ENCODE measurements around the gene PHLDB2. TPM values are rescaled to one million over a fixed set of nuclear protein-coding genes. Genes with fewer than 3 reads are reported as not detected.

PHLDB2 gene
- total RNA-seq, 5 donors from 2014 or later (not counting 1 experiment from before 2014, with no cell fraction given): 2.0 to 12.1 (median 3.9) TPM

DNA sequence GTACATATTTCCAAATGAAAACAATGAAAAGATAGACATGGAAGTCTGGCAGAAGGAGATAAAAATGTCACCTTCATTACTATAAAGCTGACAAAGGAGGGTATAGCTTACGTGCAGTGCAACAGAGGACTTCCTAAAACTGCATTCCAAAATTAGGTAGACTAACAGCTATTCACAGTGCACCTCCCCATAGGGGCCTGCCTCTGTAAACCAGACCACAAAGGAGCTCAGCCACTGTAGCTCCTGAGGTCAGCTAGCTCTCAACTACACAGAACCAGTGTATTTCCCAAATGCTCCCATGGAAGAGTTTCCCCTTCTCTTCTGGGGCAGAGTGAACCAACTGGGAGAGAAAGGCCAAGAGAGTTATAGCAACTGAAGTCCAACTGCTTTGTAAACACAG lies 31.2 kb upstream of the PHLDB2 start:
- Histone ChIP-seq H3K9me3 (no peaks in the 10 kb centered on the region), H3K27ac (ENCODE audit: low read length) (no peak overlapping the region), H3K4me3 (ENCODE audit: control insufficient read depth in 1 of 2, extremely low read depth in 1 of 2, low read length in 1 of 2) (no peak overlapping the region), H3K27me3 (replicated peaks in 1 of 2; ENCODE audit: control insufficient read depth in 2 of 2, extremely low read depth in 1 of 2, insufficient read depth in 2 of 2, low read length in 1 of 2) (no peaks in the 10 kb centered on the region), H3K36me3 (ENCODE audit: control insufficient read depth in 2 of 2, extremely low read depth in 1 of 2, insufficient read depth in 1 of 2, low read length in 1 of 2) (no peaks in the 10 kb centered on the region), H3K4me1 (ENCODE audit: control insufficient read depth in 1 of 2, extremely low read depth in 1 of 2, insufficient read depth in 2 of 2, low read length in 2 of 2) (peaks cover 2 to 3% of the 10 kb centered on the region in 2 experiments)
- ATAC-seq (replicated peaks in 1 of 4) (no peak), DNase-seq (no peak)
- H3K27me3 Mint-ChIP-seq: no peaks in the 10 kb centered on the region
- no peak overlapping the region for H3K4me3 Mint-ChIP-seq
- WGBS (ENCODE audit: insufficient coverage): 83% methylated on average over 1 of the region's 1 CpG
- no peak overlapping the region for H3K27ac Mint-ChIP-seq
- H3K36me3 Mint-ChIP-seq: no peaks in the 10 kb centered on the region
- CTCF ChIA-PET: interaction anchor here (0.6 to 1.8 kb wide), 3 partner anchors 16 to 110 kb away, joined by 4 to 10 read pairs (median 4); no protein-coding TSS in a partner anchor
- peaks cover 11 to 14% (median 12%) of the 10 kb centered on the region in 3 donors for H3K4me1 Mint-ChIP-seq
- H3K9me3 Mint-ChIP-seq: no peaks in the 10 kb centered on the region
- POLR2A ChIA-PET: no interaction called here

DNA sequence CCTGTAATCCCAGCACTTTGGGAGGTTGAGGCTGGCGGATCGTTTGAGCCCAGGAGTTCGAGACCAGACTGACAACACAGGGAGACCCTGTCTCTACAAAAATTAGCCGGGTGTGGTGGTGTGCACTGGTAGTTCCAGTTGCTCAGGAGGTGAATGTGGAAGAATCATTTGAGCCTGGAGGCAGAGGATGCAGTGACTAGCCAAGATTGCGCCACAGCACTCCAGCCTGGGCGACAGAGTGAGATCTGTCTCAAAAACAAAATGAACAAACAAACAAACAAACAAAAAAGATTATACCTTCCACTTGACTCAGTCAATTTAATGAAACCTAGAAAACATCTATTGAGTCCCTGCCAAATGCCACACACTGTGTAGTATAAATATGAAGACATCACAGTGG lies 30.5 kb upstream of the PHLDB2 start:
- no peak overlapping the region for H3K4me3 Mint-ChIP-seq
- no peak overlapping the region for H3K27ac Mint-ChIP-seq
- no peaks in the 10 kb centered on the region for H3K9me3 Mint-ChIP-seq
- H3K36me3 Mint-ChIP-seq: no peaks in the 10 kb centered on the region
- WGBS (ENCODE audit: insufficient coverage): 100% methylated on average over 1 of the region's 6 CpGs
- CTCF ChIA-PET: interaction anchor here in 1 of 2 donors (1.8 kb wide), 1 partner anchor 111 kb away, joined by 4 read pairs; no protein-coding TSS in a partner anchor
- H3K36me3 ChIP-seq (ENCODE audit: control insufficient read depth in 2 of 2, extremely low read depth in 1 of 2, insufficient read depth in 1 of 2, low read length in 1 of 2): no peaks in the 10 kb centered on the region
- H3K27me3 ChIP-seq (replicated peaks in 1 of 2; ENCODE audit: control insufficient read depth in 2 of 2, extremely low read depth in 1 of 2, insufficient read depth in 2 of 2, low read length in 1 of 2): no peaks in the 10 kb centered on the region
- no peak for ATAC-seq (replicated peaks in 1 of 4)
- DNase-seq: no peak
- POLR2A ChIA-PET: no interaction called here
- H3K4me1 ChIP-seq (ENCODE audit: control insufficient read depth in 1 of 2, extremely low read depth in 1 of 2, insufficient read depth in 2 of 2, low read length in 2 of 2): peaks cover 2 to 3% of the 10 kb centered on the region in 2 experiments
- no peak overlapping the region for H3K27ac ChIP-seq (ENCODE audit: low read length)
- H3K9me3 ChIP-seq: no peaks in the 10 kb centered on the region
- no peaks in the 10 kb centered on the region for H3K27me3 Mint-ChIP-seq
- no peak overlapping the region for H3K4me3 ChIP-seq (ENCODE audit: control insufficient read depth in 1 of 2, extremely low read depth in 1 of 2, low read length in 1 of 2)
- peaks cover 11 to 14% (median 12%) of the 10 kb centered on the region in 3 donors for H3K4me1 Mint-ChIP-seq

DNA sequence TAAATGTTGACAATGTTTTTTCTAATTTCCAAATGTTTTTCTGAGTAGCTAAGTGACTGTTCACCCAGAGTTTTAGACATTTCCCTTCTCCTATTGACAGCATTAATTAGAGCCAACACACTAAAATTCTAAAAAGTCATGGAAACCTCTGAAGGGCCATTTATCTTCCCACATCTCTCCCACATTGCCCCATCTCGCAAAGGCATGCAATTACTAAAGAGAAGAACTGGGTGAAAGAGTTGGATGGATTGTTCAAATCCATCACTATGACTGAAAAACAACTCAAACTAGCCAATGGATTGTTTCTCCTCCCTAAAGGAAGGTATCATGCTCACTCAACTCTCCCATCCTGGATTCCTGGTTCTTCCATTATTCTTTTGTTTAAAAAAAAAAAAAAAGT lies 30.0 kb upstream of the PHLDB2 start:
- H3K9me3 ChIP-seq: no peaks in the 10 kb centered on the region
- Mint-ChIP-seq H3K4me1 (peaks cover 11 to 14% (median 12%) of the 10 kb centered on the region in 3 donors), H3K36me3 (no peaks in the 10 kb centered on the region), H3K9me3 (no peaks in the 10 kb centered on the region), H3K4me3 (no peak overlapping the region), H3K27ac (no peak overlapping the region), H3K27me3 (no peaks in the 10 kb centered on the region)
- CTCF ChIA-PET: no interaction called here
- H3K4me3 ChIP-seq (ENCODE audit: control insufficient read depth in 1 of 2, extremely low read depth in 1 of 2, low read length in 1 of 2): no peak overlapping the region
- no peaks in the 10 kb centered on the region for H3K36me3 ChIP-seq (ENCODE audit: control insufficient read depth in 2 of 2, extremely low read depth in 1 of 2, insufficient read depth in 1 of 2, low read length in 1 of 2)
- H3K27me3 ChIP-seq (replicated peaks in 1 of 2; ENCODE audit: control insufficient read depth in 2 of 2, extremely low read depth in 1 of 2, insufficient read depth in 2 of 2, low read length in 1 of 2): no peaks in the 10 kb centered on the region
- DNase-seq (no peak), ATAC-seq (replicated peaks in 1 of 4) (no peak)
- no peak overlapping the region for H3K27ac ChIP-seq (ENCODE audit: low read length)
- peaks cover 2 to 3% of the 10 kb centered on the region in 2 experiments for H3K4me1 ChIP-seq (ENCODE audit: control insufficient read depth in 1 of 2, extremely low read depth in 1 of 2, insufficient read depth in 2 of 2, low read length in 2 of 2)
- WGBS (ENCODE audit: insufficient coverage): no CpG with 5 or more reads among the region's 1 CpG
- POLR2A ChIA-PET: no interaction called here

DNA sequence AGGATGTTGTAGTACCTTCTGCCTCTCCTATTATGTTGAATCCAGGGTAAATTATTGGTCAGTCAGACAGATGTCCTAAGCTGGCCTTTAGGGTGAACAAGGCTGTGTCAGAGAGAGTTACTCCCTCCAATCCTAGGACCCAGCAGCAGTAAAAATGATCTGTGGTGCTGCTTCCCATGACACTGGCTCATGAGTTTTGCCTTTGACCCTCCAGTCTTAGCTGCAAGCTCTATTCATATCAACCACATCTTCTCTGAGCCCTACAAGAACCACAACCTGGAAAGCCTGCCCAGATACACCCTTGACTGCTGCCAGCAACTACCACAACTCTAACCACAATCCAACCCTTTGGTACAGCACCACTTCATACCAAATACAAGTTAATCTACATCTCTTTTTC lies 27.2 kb upstream of the PHLDB2 start:
- CTCF ChIA-PET: no interaction called here
- Mint-ChIP-seq H3K27me3 (no peaks in the 10 kb centered on the region), H3K4me1 (peaks cover 9 to 13% (median 11%) of the 10 kb centered on the region in 3 donors), H3K9me3 (no peaks in the 10 kb centered on the region), H3K36me3 (no peaks in the 10 kb centered on the region), H3K27ac (no peak overlapping the region), H3K4me3 (no peak overlapping the region)
- Histone ChIP-seq H3K27ac (ENCODE audit: low read length) (no peak overlapping the region), H3K9me3 (no peaks in the 10 kb centered on the region), H3K4me3 (ENCODE audit: control insufficient read depth in 1 of 2, extremely low read depth in 1 of 2, low read length in 1 of 2) (no peak overlapping the region), H3K27me3 (replicated peaks in 1 of 2; ENCODE audit: control insufficient read depth in 2 of 2, extremely low read depth in 1 of 2, insufficient read depth in 2 of 2, low read length in 1 of 2) (no peaks in the 10 kb centered on the region), H3K4me1 (ENCODE audit: control insufficient read depth in 1 of 2, extremely low read depth in 1 of 2, insufficient read depth in 2 of 2, low read length in 2 of 2) (peaks cover 2 to 3% of the 10 kb centered on the region in 2 experiments), H3K36me3 (ENCODE audit: control insufficient read depth in 2 of 2, extremely low read depth in 1 of 2, insufficient read depth in 1 of 2, low read length in 1 of 2) (no peaks in the 10 kb centered on the region)
- POLR2A ChIA-PET: no interaction called here
- DNase-seq (peak in 7 of 35 experiments; percentile 3 to 37 (median 5)), ATAC-seq (replicated peaks in 1 of 4) (peak in 3 of 4 experiments; percentile 45 to 80 (median 71))

DNA sequence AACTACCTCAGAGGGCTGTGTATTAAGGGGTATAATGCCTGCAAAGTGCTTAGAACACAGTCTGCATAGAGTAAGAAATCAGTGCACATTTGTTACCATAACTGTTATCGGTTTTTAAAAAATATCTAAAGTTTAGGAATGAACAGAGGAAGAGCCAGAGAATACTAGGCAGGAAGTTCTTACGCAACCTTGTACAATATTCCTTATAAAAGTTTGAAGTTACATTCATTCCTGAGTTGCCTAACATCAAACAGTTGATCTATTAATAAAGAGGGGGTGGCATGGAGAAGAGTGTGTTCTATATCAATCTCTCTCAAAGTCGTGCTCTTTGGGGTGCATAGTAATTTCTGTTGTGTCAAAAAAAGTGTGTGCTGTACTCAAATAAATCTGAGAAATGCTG lies 22.0 kb upstream of the PHLDB2 start:
- no peak overlapping the region for H3K27ac Mint-ChIP-seq
- POLR2A ChIA-PET: no interaction called here
- CTCF ChIA-PET: no interaction called here
- H3K27me3 ChIP-seq (replicated peaks in 1 of 2; ENCODE audit: control insufficient read depth in 2 of 2, extremely low read depth in 1 of 2, insufficient read depth in 2 of 2, low read length in 1 of 2): no peaks in the 10 kb centered on the region
- H3K4me3 ChIP-seq (ENCODE audit: control insufficient read depth in 1 of 2, extremely low read depth in 1 of 2, low read length in 1 of 2): no peak overlapping the region
- no CpG with 5 or more reads among the region's 3 CpGs for WGBS (ENCODE audit: insufficient coverage)
- H3K4me3 Mint-ChIP-seq: no peak overlapping the region
- no peaks in the 10 kb centered on the region for H3K27me3 Mint-ChIP-seq
- peaks cover 0 to under 1% of the 10 kb centered on the region in 2 experiments for H3K4me1 ChIP-seq (ENCODE audit: control insufficient read depth in 1 of 2, extremely low read depth in 1 of 2, insufficient read depth in 2 of 2, low read length in 2 of 2)
- peaks cover under 1 to 3% (median 3%) of the 10 kb centered on the region in 3 donors for H3K4me1 Mint-ChIP-seq
- no peaks in the 10 kb centered on the region for H3K9me3 Mint-ChIP-seq
- no peak for DNase-seq
- no peaks in the 10 kb centered on the region for H3K36me3 Mint-ChIP-seq
- H3K27ac ChIP-seq (ENCODE audit: low read length): no peak overlapping the region
- H3K36me3 ChIP-seq (ENCODE audit: control insufficient read depth in 2 of 2, extremely low read depth in 1 of 2, insufficient read depth in 1 of 2, low read length in 1 of 2): no peaks in the 10 kb centered on the region
- no peak for ATAC-seq (replicated peaks in 1 of 4)
- H3K9me3 ChIP-seq: no peaks in the 10 kb centered on the region

DNA sequence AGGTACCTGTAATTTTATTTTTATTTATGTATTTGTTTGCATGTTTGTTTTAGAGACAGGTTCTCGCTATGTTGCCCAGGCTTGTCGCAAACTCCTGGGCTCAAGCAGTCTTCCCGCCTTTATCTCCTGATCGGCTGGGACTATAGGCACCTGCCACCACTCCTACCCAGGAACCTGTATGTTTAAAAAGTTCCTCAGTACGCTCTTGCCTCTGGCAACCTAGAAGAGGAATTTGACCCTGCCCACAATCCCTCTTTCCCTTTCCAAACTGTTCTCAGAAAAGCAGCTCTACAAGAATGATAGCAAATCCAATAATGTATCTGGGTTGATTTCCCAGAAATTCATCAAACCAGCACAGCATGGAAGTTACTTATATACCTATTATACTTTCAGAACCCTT lies 20.9 kb upstream of the PHLDB2 start:
- H3K9me3 ChIP-seq: no peaks in the 10 kb centered on the region
- H3K4me1 Mint-ChIP-seq: no peaks in the 10 kb centered on the region
- CTCF ChIA-PET: no interaction called here
- H3K4me3 ChIP-seq (ENCODE audit: control insufficient read depth in 1 of 2, extremely low read depth in 1 of 2, low read length in 1 of 2): no peak overlapping the region
- H3K36me3 ChIP-seq (ENCODE audit: control insufficient read depth in 2 of 2, extremely low read depth in 1 of 2, insufficient read depth in 1 of 2, low read length in 1 of 2): no peaks in the 10 kb centered on the region
- DNase-seq (no peak), ATAC-seq (replicated peaks in 1 of 4) (no peak)
- no peaks in the 10 kb centered on the region for H3K9me3 Mint-ChIP-seq
- no peak overlapping the region for H3K4me3 Mint-ChIP-seq
- H3K4me1 ChIP-seq (ENCODE audit: control insufficient read depth in 1 of 2, extremely low read depth in 1 of 2, insufficient read depth in 2 of 2, low read length in 2 of 2): no peaks in the 10 kb centered on the region
- no peaks in the 10 kb centered on the region for H3K27me3 Mint-ChIP-seq
- POLR2A ChIA-PET: no interaction called here
- no peak overlapping the region for H3K27ac ChIP-seq (ENCODE audit: low read length)
- no peaks in the 10 kb centered on the region for H3K36me3 Mint-ChIP-seq
- no peak overlapping the region for H3K27ac Mint-ChIP-seq
- no peaks in the 10 kb centered on the region for H3K27me3 ChIP-seq (replicated peaks in 1 of 2; ENCODE audit: control insufficient read depth in 2 of 2, extremely low read depth in 1 of 2, insufficient read depth in 2 of 2, low read length in 1 of 2)
- 83% methylated on average over 3 of the region's 5 CpGs for WGBS (ENCODE audit: insufficient coverage)

DNA sequence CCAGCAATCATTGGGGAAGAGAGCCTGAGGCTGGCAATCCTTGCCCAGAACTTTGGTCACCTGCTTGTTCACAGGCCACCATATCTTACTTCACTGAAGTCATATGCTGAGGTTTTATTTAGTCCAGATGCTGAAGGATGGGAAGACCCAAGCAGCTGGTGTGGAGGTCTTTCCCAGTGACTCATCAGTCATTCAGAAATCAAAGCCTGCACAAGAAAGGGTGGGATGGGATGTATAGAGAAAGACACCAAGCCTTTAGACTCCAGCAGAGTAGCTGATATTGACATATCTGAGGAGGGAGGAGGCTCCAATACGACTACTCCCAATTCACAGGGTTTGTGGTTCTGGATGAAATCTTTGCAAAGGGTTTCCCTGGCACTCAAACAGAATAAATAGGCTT lies 13.0 kb upstream of the PHLDB2 start:
- CTCF ChIA-PET: no interaction called here
- no peak for DNase-seq
- no peak overlapping the region for H3K4me3 ChIP-seq (ENCODE audit: control insufficient read depth in 1 of 2, extremely low read depth in 1 of 2, low read length in 1 of 2)
- no peaks in the 10 kb centered on the region for H3K9me3 Mint-ChIP-seq
- no peaks in the 10 kb centered on the region for H3K27me3 ChIP-seq (replicated peaks in 1 of 2; ENCODE audit: control insufficient read depth in 2 of 2, extremely low read depth in 1 of 2, insufficient read depth in 2 of 2, low read length in 1 of 2)
- no CpG with 5 or more reads among the region's 1 CpG for WGBS (ENCODE audit: insufficient coverage)
- no peaks in the 10 kb centered on the region for H3K9me3 ChIP-seq
- H3K36me3 Mint-ChIP-seq: no peaks in the 10 kb centered on the region
- ATAC-seq (replicated peaks in 1 of 4): no peak
- no peaks in the 10 kb centered on the region for H3K4me1 ChIP-seq (ENCODE audit: control insufficient read depth in 1 of 2, extremely low read depth in 1 of 2, insufficient read depth in 2 of 2, low read length in 2 of 2)
- H3K4me1 Mint-ChIP-seq: peaks cover 0 to 2% (median 0%) of the 10 kb centered on the region in 3 donors
- H3K27ac ChIP-seq (ENCODE audit: low read length): no peak overlapping the region
- H3K4me3 Mint-ChIP-seq: no peak overlapping the region
- H3K27me3 Mint-ChIP-seq: peaks cover 0 to 15% of the 10 kb centered on the region in 2 donors
- no peaks in the 10 kb centered on the region for H3K36me3 ChIP-seq (ENCODE audit: control insufficient read depth in 2 of 2, extremely low read depth in 1 of 2, insufficient read depth in 1 of 2, low read length in 1 of 2)
- no peak overlapping the region for H3K27ac Mint-ChIP-seq
- POLR2A ChIA-PET: no interaction called here
